Measurements from ENCODE around the gene AVPR2.

Gene AVPR2

DNA sequence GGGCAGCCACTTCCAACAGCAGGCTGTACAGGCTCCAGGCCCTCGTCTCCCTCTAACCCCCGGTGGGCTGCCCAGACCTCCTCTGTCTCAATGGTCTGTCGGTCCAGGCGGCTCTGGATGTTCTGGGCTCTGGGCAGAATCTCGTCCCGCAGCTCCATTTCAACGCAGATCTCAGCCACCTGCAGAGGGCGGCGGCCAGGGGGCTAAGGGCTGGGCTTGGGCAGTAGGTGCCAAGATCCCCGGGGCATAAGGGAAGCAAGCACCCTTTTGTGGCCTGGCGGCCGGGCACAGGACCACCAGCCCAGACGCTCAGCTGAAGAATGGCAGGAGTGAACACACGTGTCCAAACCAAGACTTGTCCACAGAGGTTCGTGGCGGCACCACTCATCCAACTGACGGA is 9.2 kb downstream of the AVPR2 start:
- no peak for DNase-seq (ENCODE audit: low read depth)

DNA sequence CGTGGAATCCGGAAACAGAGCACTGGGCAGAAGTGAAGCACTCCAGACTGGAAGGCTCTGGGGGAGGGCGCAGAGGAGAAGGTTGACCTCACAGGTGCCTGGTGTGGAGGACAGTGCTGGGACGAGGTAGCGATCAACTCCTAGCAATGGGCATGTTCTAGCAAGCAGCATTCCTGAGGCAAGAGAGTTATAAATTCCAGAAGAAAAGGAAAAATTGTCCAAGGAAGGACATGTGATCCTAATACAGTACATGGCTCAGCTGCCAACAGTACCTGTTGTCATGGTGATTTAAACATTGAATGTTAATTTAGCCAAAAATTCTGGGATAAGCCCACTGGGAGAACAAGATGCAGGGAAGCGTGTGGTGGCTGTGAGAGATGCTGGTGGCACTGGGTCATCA is 13.4 kb downstream of the AVPR2 start:
- no peak for DNase-seq (ENCODE audit: low read depth)

DNA sequence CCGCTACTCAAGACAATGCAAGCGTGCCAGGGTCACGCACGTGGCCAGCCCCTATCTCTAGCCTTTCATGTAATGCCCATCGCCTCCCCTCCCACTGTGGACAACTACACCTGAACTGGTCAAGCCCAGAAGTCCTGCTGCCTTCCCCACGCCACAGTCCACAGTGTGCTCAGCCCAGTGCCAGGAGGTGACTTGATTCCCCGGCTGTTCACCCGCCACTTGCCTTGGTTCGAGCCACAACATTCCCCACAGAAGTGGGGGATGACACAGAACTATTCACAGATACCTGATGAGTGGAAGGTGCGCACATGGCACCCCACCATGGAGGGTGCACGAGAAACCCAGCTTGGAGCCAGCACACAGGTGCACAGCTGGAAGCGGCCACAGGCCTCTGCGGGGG is 14.8 kb downstream of the AVPR2 start:
- no peak for DNase-seq (ENCODE audit: low read depth)

DNA sequence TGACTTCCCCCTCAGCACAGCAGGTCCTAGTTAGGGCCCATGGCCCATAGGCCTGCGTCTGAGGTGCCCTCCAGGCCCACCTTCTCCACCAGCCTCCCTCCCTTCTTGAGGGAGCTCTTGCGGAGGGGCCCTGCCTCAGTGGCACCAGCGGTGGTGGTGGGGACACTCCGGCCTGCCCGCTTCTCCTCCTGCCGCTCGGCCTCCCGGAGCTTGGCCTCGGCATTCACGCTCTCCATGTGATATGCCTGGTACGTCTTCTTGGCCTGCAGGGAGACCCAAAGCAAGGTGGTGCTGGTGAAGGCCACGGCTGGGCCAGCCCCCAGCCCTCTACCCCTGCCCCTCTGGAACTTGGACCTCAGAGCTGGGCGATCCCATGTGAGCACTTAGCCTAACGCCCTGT is 16.1 kb downstream of the AVPR2 start:
- DNase-seq (ENCODE audit: low read depth), result no peak

DNA sequence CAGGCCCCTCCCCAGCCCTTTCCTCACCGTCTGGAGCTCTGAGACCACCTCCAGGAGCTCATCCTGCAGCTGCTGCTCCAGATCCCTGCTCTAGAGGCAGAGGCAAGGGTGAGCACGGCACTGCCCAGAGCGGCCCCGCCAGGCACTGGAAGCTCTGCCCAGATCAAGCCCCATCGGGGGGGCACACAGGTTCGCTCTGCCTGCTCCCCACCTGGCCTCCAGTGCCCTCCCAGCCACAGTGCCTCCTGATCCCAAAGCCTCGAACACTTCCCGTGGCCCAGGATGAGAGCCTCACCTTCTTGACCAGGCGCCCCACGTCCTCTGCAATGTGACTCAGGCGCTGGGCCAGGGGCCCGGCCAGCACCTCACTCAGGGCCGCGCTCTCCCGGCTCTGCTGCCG is 16.6 kb downstream of the AVPR2 start:
- no peak for DNase-seq (ENCODE audit: low read depth)

DNA sequence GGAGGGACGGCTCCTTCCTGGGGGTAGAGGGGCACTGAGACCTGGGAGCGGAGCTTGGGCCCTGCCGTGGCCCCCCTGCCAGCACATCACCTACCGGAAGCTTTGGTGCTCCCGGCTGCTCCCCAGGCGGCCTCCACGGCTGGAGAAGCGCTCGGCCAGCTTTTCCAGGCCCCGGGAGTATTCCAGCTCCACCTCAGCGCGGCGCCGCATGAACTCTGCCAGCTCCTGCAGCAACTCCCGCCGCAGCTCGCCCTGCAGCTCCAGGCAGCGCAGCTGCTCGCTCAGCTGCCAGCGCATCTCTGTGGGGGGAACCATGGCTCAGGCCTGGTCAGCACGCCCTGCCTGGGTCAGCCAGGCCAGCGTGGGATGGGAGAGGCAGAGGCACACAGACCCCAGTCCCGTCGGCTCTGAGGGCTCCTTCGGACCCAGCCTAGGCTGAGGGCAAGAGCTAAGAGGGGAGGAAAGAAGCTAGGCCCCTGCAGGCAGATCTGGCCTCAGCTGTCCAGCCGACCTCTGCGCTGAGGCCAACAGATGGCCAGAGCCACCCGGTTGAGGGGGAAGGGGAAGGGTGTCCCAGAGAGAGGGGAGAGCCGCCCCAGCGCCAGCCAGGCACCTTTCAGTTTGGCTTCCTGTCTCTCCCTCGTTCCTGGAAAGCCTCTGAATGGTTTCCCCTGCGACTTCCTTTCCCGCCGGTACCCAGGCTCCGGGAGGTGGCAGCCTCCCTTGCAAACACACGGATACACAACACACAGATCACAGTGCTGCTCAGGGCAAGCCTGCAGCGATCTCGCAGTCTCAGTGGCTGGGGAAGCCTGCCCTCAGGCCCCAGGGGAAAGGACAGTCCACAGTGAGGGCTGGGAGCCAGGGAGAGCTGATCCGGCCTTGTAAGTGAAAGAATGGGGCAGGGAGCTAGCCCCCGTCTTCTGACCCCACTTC is 17.3 kb downstream of the AVPR2 start:
- DNase-seq (ENCODE audit: low read depth), result no peak

DNA sequence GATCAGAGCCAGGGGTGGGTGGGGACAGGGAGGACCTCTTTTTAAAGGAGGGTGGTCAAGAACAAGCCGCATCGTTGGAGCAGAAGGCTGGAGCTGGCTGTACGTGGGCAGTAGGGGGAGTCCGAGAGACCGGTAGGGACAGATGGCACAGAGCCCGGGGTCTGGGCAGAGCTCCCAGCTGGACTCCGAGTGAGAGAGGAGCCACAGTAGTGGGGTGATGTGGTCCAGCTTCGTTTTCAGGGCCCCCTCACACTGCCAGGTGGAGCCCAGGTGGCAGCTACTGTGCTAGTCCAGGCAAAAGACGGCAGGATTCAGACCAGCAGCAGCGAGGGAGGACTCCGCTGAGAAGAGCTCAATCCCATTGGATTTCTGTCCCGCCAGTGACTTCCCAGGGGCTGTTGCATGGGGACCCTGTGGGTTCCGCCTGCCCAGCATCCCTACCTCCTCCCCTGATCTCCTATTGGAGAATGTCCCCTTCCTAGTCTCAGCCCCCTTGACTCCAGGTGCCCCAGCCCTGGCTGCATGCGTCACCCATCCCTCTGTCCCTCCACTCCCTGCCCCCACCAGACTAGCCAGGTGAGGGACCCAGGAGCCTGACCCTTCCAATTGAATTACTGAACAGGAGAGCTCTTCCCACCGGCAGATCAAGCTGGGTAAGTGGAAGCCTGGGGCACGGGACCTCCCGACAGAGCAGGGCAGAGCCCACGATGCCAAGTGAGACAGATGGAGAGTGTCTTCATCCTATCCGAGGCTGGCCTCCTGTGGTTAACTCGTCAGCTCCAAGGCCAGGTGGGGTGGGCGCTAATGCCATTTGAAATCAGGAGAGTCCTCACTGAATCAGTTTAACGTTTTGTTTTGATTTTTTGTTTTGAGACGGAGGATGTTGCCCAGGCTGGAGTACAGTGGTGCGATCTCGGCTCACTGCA is 18.7 kb downstream of the AVPR2 start:
- no peak for DNase-seq (ENCODE audit: low read depth)

DNA sequence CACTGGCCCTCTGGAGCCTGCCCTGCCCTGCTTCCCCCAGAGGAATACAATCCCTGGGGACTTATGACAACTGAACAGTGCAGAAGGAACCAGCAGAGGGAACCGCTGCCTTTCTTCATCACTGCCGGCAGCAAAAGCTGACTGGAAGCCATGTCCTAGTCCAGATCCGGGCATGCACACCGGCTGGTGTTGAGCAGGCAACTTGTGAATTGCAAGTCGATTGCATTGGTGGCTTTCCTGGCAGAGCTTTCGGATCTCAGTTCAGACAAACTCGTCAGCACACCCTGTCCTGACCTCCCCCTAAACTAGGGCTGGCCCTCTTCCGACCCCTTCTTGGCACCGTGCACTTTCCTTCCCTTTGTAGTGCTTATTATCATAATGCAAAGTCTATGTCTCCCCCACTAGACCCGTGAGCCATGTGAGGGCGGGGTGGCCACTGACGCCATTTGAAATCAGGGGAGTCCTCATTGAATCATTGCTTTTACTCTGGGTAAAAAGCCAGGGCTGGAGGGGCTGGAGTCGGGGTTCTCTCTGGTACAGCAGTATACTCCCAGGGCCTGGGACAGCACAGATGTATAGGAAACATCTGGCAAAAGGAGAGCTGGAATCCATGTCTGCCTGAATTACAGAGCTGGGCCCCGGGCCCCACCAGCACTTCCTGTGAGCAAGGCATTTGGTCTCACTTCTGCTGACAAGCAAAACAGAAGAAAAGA is 19.8 kb downstream of the AVPR2 start:
- DNase-seq (ENCODE audit: low read depth), result peak; percentile 39

DNA sequence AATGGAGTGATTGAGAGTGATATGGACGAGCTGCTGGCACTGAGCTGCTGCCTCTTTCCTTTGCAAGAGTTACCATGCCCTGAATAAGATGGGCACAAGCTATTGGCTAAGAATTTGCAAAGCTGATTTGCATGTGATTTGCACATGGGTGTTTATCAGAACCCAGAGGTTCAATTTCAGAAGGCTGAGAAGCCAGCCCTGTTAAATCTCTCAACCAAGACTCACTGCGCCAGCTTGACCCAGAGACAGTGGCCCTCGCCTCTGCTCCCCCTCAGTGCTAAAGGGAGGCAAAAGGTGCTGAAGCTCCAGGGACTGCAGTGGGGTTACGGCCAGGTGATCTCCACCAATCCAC is 20.9 kb downstream of the AVPR2 start:
- no peak for DNase-seq (ENCODE audit: low read depth)

DNA sequence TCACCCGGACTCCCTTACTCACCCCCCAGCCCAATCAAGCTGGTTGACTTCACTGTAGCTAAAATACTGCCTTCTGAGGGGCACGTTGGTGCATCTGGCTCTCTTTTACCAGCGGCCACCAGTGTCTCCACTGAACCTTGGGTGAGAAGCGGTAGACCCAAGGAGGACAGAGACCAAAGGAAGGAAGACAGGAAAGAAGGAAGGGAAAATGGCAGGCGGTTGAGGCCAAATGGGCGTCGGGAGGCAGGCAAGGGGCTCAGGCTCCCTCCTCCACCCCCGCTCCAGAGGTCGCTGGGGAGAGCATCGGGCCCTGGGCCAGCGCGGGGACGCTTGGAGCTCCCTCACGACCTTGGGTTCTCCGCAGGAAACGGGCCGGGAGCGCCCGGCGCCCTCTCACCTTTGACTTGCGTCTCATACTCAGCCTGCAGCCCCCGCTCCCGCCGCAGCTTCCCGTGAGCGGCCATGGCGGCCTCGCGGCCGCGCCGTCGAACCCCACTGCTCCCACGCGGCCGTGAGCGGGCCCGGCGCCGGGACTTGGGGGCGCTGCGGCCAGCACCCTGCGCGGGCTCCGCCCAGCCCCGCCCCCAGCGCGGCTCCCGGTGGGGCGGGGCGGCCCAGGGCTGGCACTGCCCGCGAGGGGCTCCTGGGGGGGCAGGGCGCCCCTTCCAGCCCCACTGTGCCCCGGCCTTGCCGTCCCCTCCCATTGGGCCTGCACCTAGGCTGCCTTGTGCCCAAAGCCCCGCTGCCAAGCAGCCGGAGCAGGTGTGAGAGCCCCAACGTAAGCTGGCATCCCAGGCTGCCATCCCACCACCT is 21.5 kb downstream of the AVPR2 start, which contains the start of gene ARHGAP4:
Gene ARHGAP4, minus strand, starts transcription at position 526 of the 813 bp plus-strand sequence. Its CDS starts 62 bp downstream, at position 464.
- DNase-seq (ENCODE audit: low read depth), result peak; percentile 40

DNA sequence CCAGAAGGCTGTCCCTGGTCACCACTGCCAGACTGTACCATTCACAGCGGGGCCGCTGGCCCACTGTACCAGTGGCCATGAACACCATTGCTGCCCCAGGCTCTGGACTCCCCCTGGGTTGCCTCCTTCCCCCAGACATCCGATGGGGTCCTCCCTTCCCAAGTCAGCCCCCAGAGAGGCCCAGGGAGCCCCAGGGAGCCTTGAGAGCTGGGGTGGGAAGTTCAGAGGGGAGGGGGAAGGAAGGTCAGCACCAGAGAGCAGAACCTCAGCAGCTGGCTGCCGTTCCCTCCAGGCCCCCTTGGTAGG is 22.0 kb downstream of the AVPR2 start:
- no peak for DNase-seq (ENCODE audit: low read depth)

DNA sequence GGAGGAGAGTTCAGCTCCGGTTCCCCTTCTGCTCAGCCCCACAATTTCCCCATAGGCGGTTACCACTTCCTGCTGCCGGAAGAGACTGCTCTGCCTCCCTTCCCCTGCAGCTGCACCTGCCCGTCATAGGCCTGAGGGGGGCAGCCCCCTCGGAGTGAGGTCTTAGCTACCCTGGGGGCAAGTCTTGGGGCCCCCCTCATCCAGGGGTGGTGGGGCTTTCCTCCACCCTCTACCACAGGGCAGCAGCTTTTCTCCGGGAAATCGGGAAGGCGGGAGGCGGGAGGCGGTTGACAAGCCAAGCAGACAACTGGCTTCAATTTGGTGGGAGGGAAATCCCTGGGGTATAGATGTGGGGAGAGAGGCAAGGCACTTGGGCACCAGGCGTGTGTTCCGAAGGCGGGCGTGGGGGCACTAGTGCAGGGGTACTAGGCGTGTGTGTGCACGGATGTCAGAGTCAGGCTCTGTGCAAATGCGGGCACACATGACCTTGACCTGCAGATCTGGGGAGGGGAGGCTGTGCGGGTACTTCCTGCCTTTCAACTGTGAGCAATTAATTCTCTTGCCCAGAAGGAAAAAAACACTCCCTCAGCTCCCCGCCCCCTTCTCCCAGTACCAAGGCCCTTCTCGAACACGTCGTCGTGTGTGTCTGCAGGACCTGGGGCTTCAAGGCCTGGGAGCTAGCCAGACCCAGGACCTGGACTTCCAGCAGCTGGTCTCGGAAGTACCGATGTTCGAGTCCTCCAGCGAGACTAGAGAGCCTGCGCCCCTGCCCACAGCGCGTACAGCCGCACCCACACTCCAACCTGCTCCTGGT is 22.6 kb downstream of the AVPR2 start:
- DNase-seq (ENCODE audit: low read depth), result peak; percentile 86

DNA sequence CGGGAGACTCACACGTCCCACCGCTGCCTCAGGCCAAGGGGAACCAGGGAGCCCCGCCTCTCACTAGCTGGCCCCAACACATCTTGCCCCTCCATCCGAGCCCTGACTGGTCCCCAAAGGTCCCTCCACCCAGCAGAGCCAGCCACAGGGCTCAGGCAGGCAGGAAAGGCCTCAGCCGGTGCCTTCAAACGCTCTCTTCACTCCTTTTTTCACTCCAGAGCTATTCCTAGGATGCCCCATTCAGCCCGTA is 23.1 kb downstream of the AVPR2 start:
- DNase-seq (ENCODE audit: low read depth), result no peak

DNA sequence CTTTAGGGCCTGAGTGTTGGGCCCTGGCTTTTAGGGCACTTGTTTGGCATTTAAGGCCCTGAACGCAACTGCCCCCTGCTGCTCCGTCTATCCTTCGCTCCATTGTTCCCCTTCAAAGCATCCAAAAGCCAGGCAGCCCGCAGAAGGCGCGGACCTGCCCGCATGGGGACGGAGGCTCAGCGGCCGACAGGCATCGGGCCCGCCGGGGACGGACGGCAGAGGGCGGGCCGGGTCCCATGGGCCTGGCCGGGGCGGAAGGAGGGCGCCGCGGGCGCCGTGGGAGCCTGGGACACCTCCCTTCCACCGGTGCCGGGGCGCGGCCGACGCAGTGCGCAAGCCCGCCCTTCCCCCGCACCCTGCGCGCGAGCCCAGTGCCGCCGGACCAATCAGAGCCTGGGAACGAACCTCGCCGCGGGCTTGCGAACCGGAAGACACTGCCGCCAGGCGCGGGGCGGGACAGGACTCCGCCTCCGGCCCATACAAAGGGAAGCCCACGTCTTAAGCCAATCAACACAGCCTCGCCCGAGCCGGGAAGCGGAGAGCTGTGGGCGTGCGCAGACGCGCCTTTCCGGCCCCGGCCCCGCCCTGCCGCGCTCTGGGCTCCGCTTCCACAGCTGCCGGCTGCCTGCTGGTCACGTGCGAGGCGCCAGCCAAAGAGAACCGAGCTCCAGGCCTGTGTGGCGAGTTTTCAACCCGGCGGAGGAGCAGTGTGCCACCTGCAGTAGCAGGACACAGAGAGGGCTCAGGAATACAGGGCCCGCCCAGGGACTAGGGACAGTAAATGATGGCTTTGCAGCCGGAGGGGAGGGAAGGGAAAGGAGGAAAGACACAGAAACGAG is 23.7 kb downstream of the AVPR2 start:
- DNase-seq (ENCODE audit: low read depth), result peak; percentile 94

DNA sequence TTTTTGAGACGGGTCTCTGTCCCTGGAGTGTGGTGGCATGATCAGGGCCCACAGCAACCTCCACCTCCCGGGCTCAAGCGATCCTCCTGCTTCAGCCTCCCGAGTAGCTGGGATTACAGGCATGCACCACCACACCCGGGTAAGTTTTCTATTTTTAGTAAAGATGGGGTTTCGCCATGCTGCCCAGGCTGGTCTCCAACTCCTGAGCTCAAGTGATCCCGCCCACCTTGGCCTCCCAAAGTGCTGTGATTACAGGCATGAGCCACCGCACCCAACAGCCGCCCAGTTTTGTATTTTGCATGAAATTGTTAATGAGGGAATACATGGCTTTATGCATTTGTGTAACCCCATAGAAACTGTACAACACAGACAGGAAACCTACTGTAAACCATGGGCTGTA is 24.4 kb downstream of the AVPR2 start:
- no peak for DNase-seq (ENCODE audit: low read depth)

DNA sequence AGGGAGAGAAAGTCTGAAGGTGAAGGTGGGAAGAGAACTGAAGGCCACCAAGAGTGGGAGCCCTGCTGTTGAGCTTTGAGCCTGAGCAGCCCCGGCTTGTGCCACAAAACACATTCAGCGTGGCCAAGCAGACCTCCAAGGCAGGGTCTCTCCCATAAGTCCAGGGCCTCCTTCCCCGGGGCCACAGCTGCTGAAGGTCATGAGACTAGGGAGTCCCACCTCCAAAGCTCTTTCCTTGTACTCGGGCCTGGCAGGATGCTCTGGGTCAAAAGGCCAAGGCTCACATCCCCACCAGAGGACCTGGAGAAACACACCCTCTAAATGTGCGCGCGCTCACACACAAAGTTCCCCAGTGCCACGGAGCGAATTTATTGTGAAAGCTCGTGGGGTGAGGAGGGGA is 25.1 kb downstream of the AVPR2 start:
- no peak for DNase-seq (ENCODE audit: low read depth)

DNA sequence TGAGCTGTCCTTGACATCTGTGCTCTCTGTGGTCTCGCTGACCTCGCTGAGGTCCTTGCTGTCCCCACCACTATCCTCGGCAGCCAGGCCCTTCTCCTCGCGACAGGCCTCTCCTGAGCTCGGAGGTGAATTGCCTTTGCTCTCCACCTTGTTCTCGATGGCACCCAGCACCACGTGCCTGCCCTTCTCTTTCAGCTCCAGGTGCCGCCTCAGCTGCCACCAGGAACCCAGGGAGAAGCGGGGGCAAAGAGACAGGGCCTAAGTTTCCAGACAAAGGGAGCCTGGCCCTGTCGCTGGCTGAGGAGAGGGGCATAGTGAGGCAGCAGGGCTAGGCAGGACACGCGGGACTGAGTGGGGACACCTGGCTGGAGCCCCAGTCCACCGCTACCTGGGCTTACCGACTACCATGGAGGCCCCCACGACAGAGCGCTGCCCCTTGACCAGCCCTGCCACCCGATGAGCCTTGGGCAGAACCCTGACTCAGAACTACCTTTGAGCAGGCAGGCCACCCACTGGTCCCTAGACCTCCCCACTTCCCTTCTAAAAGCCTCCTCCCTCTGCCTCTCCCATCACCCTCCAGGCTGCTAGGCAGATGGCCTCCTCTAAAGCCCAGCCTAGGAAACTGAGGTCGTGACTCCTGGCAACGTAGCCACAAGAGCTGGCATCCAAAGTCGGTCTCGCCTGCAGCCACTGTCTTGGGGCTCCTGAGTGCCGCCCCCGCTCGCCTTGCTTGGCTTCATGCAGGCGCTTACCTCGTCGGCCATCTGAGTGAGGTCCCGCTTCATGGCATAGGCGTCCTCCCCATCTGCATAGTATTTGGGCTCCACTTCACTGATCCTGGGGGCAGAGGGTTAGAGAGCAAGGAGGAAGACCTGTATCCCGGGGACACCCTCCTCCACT is 25.8 kb downstream of the AVPR2 start:
- no peak for DNase-seq (ENCODE audit: low read depth)

DNA sequence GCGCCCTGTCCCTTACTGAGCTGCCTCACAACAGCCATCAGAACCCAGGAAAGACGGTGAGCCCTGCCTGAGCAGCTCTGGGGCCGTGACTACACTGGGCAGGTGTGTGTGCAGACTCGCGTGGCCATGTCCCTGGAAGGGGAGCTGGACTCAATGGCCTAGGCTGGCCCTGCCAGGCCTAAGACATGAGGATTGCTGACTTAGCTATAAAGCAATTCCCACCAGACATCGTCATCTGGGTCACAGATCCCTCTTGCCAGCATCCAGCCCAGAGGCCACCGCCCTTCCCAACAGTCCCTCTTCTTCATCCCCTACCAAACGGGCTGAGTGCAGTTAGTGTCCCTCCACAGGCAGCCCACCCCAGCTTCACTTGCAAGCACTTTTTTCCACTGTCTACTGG is 26.7 kb downstream of the AVPR2 start:
- DNase-seq (ENCODE audit: low read depth), result no peak

DNA sequence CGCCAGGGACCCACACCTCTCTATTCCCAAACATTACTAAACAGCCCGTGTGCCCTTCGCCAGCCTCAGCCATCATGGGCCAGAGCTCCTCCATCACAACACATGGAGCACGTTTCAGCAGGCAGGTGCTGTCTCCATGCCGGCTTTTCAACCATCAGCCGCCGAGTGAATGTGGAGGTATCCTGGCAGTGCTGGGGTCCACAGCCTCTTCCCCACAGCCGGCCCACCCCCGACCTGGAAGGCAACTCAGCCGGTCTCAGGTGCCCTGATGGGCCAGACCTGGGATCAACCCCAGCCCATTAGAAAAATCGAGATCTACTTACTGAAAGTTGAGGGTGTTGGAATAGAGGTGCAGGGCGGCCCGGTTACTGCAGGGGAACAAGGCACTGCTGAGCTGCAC is 27.3 kb downstream of the AVPR2 start:
- DNase-seq (ENCODE audit: low read depth), result no peak

Data from T-helper 22 cell (primary cell).